Suprapubic skin (tissue), 3 donors: ENCODE results near the gene CLGN.

ENCODE experiments used
- EP300 ChIP-seq: sonication (generic); formaldehyde crosslinking; IDR thresholded peaks from one replicate; pipeline ENCODE4 v1.6.1; 2017; ENCODE audit warnings: antibody characterized with exemption
- POLR2A ChIP-seq, 2 donors: fragments of 450-650 bp; IDR thresholded peaks; one replicate each; pipeline ENCODE4 v1.6.1; 2017; ENCODE audit warnings: antibody characterized with exemption in 2 of 2, mild to moderate bottlenecking in 2 of 2, moderate library complexity in 2 of 2
- TF ChIP-seq, protein P1 (sequence below), 2 donors: fragments of 200-600 bp in 1 of 2; fragments of 450-650 bp in 1 of 2; sonication (generic) in 1 of 2; IDR thresholded peaks; one replicate each; pipeline ENCODE4 v1.5.1; 2016 to 2019; ENCODE audit warnings: antibody characterized with exemption in 2 of 2, mild to moderate bottlenecking in 1 of 2, moderate library complexity in 1 of 2

DNA sequence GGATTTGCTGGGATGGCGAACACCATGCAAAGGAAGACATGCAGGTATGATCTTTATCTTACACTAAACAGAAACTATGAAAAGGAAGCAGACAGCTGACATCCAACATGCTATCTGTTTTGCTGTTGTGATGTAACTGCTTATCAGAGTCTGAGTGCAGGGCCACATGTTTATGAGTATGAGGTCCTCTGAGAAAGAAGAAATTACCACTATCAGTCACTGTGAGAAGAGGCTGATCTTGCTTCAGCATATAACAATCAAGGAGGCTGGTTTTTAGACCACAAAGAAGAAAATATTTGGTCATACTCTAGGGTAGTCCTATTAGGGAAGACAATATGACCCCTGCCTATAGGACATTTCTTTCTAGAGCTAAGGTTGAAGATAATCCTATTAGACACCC is 18.5 kb downstream of the CLGN start:
- TF ChIP-seq EP300: no peak
- TF ChIP-seq, protein P1, sequence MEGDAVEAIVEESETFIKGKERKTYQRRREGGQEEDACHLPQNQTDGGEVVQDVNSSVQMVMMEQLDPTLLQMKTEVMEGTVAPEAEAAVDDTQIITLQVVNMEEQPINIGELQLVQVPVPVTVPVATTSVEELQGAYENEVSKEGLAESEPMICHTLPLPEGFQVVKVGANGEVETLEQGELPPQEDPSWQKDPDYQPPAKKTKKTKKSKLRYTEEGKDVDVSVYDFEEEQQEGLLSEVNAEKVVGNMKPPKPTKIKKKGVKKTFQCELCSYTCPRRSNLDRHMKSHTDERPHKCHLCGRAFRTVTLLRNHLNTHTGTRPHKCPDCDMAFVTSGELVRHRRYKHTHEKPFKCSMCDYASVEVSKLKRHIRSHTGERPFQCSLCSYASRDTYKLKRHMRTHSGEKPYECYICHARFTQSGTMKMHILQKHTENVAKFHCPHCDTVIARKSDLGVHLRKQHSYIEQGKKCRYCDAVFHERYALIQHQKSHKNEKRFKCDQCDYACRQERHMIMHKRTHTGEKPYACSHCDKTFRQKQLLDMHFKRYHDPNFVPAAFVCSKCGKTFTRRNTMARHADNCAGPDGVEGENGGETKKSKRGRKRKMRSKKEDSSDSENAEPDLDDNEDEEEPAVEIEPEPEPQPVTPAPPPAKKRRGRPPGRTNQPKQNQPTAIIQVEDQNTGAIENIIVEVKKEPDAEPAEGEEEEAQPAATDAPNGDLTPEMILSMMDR (IDR thresholded peaks at IDR 0.05): no peak
- no peak for TF ChIP-seq POLR2A (IDR thresholded peaks at IDR 0.05)
